HCT116 (cell line): Measurements from ENCODE around the gene PXT1.

Source experiments
- POLR2A ChIP-seq: IDR thresholded peaks from 2 replicates; pipeline ENCODE4 v1.7.0; 2011; ENCODE audit warnings: borderline replicate concordance; ENCODE audit not compliant: insufficient read depth, insufficient read length; ENCODE audit errors: extremely low read depth
- POLR2AphosphoS5 ChIP-seq: IDR thresholded peaks from 2 replicates; pipeline ENCODE4 v1.6.1; 2011; ENCODE audit warnings: mild to moderate bottlenecking, low read depth, low read length, moderate library complexity
- SIN3A ChIP-seq: IDR thresholded peaks from 2 replicates; pipeline ENCODE4 v1.6.1; 2012; ENCODE audit warnings: low read depth
- YY1 ChIP-seq: IDR thresholded peaks from 2 replicates; pipeline ENCODE4 v1.6.1; 2011; ENCODE audit warnings: low read length, low read depth, moderate library complexity, mild to moderate bottlenecking; ENCODE audit not compliant: insufficient replicate concordance; ENCODE audit errors: extremely low read depth
- ZNF274 ChIP-seq: fragments of 200-500 bp; sonication (Bioruptor generic); IDR thresholded peaks from 2 replicates; pipeline ENCODE4 v1.6.1; 2014; ENCODE audit warnings: mild to moderate bottlenecking, low read depth, low read length, inconsistent platforms
- TF ChIP-seq, protein P1 (sequence below), 3 experiments: fragments of 200-600 bp in 1 of 3; sonication (generic) in 1 of 3; IDR thresholded peaks in 2 of 3; conservative IDR thresholded peaks in 1 of 3; 2 replicates each; pipeline ENCODE4 v1.5.1; 2012 to 2017; ENCODE audit warnings: low read depth in 2 of 3, low read length in 2 of 3, antibody characterized with exemption in 1 of 3, borderline replicate concordance in 1 of 3, control low read depth in 1 of 3, mild to moderate bottlenecking in 1 of 3, mixed read lengths in 1 of 3, mixed run types in 1 of 3, moderate library complexity in 1 of 3; ENCODE audit not compliant: insufficient read depth in 1 of 3

GRCh38 chr6:36368921-36369865 lies 73.5 kb downstream of the PXT1 start:
- TF ChIP-seq, protein P1, sequence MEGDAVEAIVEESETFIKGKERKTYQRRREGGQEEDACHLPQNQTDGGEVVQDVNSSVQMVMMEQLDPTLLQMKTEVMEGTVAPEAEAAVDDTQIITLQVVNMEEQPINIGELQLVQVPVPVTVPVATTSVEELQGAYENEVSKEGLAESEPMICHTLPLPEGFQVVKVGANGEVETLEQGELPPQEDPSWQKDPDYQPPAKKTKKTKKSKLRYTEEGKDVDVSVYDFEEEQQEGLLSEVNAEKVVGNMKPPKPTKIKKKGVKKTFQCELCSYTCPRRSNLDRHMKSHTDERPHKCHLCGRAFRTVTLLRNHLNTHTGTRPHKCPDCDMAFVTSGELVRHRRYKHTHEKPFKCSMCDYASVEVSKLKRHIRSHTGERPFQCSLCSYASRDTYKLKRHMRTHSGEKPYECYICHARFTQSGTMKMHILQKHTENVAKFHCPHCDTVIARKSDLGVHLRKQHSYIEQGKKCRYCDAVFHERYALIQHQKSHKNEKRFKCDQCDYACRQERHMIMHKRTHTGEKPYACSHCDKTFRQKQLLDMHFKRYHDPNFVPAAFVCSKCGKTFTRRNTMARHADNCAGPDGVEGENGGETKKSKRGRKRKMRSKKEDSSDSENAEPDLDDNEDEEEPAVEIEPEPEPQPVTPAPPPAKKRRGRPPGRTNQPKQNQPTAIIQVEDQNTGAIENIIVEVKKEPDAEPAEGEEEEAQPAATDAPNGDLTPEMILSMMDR (IDR thresholded peaks at IDR 0.05 in 2 of 3, conservative IDR thresholded peaks at IDR 0.05 in 1 of 3; ENCODE audit: borderline replicate concordance in 1 of 3, insufficient read depth in 1 of 3, low read depth in 2 of 3, low read length in 2 of 3), result no peak
- TF ChIP-seq POLR2A, result no peak
- TF ChIP-seq SIN3A, result no peak
- no peak for TF ChIP-seq POLR2AphosphoS5
- TF ChIP-seq ZNF274, result no peak
- TF ChIP-seq YY1, result no peak
